Thyroid gland (tissue), 4 donors: ENCODE measurements around the gene DTYMK.

Source experiments
- CTCF ChIP-seq, 6 experiments: fragments of 200-600 bp in 3 of 6; fragments of 450-650 bp in 3 of 6; sonication (generic) in 3 of 6; IDR thresholded peaks; one replicate each; pipeline ENCODE4 v1.5.1; 2016 to 2019; ENCODE audit warnings: antibody characterized with exemption in 6 of 6, mild to moderate bottlenecking in 2 of 6, inconsistent platforms in 1 of 6, moderate library complexity in 1 of 6
- POLR2A ChIP-seq, 2 donors: fragments of 450-650 bp; IDR thresholded peaks; one replicate each; pipeline ENCODE4 v1.6.1; 2017; ENCODE audit warnings: antibody characterized with exemption in 2 of 2, mild to moderate bottlenecking in 2 of 2, moderate library complexity in 1 of 2

- TF ChIP-seq CTCF (IDR thresholded peaks at IDR 0.05): peak in 1 of 6 experiments; percentile 14
- TF ChIP-seq POLR2A (IDR thresholded peaks at IDR 0.05): no peak
Observed at GRCh38 chr2:241724259-241724974, 37.8 kb upstream of the DTYMK start.
